DMS 273 (cell line): ENCODE results near the gene CDX1.
A peak's percentile ranks its signal among the peaks of the same experiment; 100 is the strongest.

Experiments
- DNase-seq: peaks from one replicate; lab custom pipeline; 2025; ENCODE audit not compliant: unreplicated experiment; lab: John Stamatoyannopoulos, UW

The CDX1 gene

GRCh38 chr5:150181027-150181426, 14.4 kb downstream of the CDX1 start:
- DNase-seq: no peak

GRCh38 chr5:150181766-150182545, 15.4 kb downstream of the CDX1 start:
- DNase-seq: no peak

- DNase-seq: no peak
Measured at GRCh38 chr5:150182774-150183173, 16.2 kb downstream of the CDX1 start.

GRCh38 chr5:150183436-150183835, 16.9 kb downstream of the CDX1 start:
- DNase-seq: no peak

GRCh38 chr5:150184006-150184405, 17.4 kb downstream of the CDX1 start:
- no peak for DNase-seq

GRCh38 chr5:150184990-150185912, 18.7 kb downstream of the CDX1 start:
- peak; percentile 33 for DNase-seq

- DNase-seq: no peak
Measured at GRCh38 chr5:150186137-150186536, 19.6 kb downstream of the CDX1 start.

- peak; percentile 33 for DNase-seq
Measured at GRCh38 chr5:150186897-150187296, 20.3 kb downstream of the CDX1 start.

- no peak for DNase-seq
Measured at GRCh38 chr5:150188146-150188842, 21.7 kb downstream of the CDX1 start.

- no peak for DNase-seq
Measured at GRCh38 chr5:150189326-150189725, 22.7 kb downstream of the CDX1 start.

- no peak for DNase-seq
Measured at GRCh38 chr5:150189728-150190502, 23.3 kb downstream of the CDX1 start, which contains the start of gene SLC6A7. SLC6A7 (plus strand) TSS chr5:150190062; CDS start chr5:150190328, 266 bp downstream.

- DNase-seq: no peak
Measured at GRCh38 chr5:150190503-150190979, 24.0 kb downstream of the CDX1 start.

GRCh38 chr5:150190987-150191386, 24.4 kb downstream of the CDX1 start:
- DNase-seq: no peak

- peak; percentile 25 for DNase-seq
Measured at GRCh38 chr5:150192462-150192861, 25.9 kb downstream of the CDX1 start.

GRCh38 chr5:150195736-150196485, 29.3 kb downstream of the CDX1 start:
- no peak for DNase-seq

- no peak for DNase-seq
Measured at GRCh38 chr5:150196514-150196913, 29.9 kb downstream of the CDX1 start.

- DNase-seq: no peak
Measured at GRCh38 chr5:150196986-150197385, 30.4 kb downstream of the CDX1 start.

- no peak for DNase-seq
Measured at GRCh38 chr5:150197476-150197875, 30.9 kb downstream of the CDX1 start.

GRCh38 chr5:150202501-150202900, 35.9 kb downstream of the CDX1 start:
- no peak for DNase-seq
